ENCODE data around the gene LNPEP. TPM values are rescaled to one million over a fixed set of nuclear protein-coding genes. Genes with fewer than 3 reads are reported as not detected.

LNPEP gene
- total and polyA plus RNA-seq, 2 of the 4 experiments (the other 2 are of a cell fraction) = 3.6 to 27.4 TPM

GRCh38 chr5:96977228-96977627 is 41.3 kb downstream of the LNPEP start:
- dilution Hi-C loops (cut with HindIII; ENCODE audit: low sequenced_read_pairs, unreplicated experiment) (no loop called here), in situ Hi-C loops (cut with MboI; ENCODE audit: low sequenced_read_pairs) (no loop called here), intact Hi-C loops (cut with micrococcal nuclease) (no loop called here)
- Histone ChIP-seq H3K4ac (ENCODE audit: low read depth, low read length) (no peak overlapping the region; the same call in 1 of the 2 replicates), H3K36me3 (ENCODE audit: control insufficient read depth, insufficient read depth, low read length) (peaks cover 4% of the 10 kb centered on the region), H3K4me3 (ENCODE audit: insufficient read depth, low read depth, low read length) (no peak overlapping the region), H4K20me1 (ENCODE audit: insufficient read depth, low read length) (peaks cover 16% of the 10 kb centered on the region; the same call in 1 of the 2 replicates), H3K23ac (ENCODE audit: low read depth, low read length) (no peak overlapping the region), H4K91ac (ENCODE audit: insufficient read depth, low read depth, low read length) (no peak overlapping the region), H2BK15ac (ENCODE audit: low read depth, low read length) (no peak overlapping the region), H3K56ac (ENCODE audit: extremely low read depth, insufficient read depth, low read length) (no peak overlapping the region), H2AK9ac (replicated peaks; ENCODE audit: low read depth, low read length, poor library complexity) (no peak overlapping the region), H3K18ac (ENCODE audit: low read depth, low read length) (no peak overlapping the region), H4K5ac (ENCODE audit: low read depth, low read length) (no peak overlapping the region), H3K27ac (ENCODE audit: insufficient read depth, low read length) (no peak overlapping the region), H3K9ac (ENCODE audit: low read depth, low read length) (no peak overlapping the region), H4K8ac (ENCODE audit: low read depth in 2 of 2, low read length in 2 of 2) (no peak overlapping the region), H2BK120ac (ENCODE audit: low read depth, low read length) (peak overlapping the region; percentile 22; the same call in 1 of the 2 replicates), H2BK5ac (ENCODE audit: low read depth, low read length, poor library complexity, severe bottlenecking) (no peak overlapping the region), H3K14ac (replicated peaks; ENCODE audit: low read depth, low read length) (no peak overlapping the region), H3K4me2 (ENCODE audit: low read depth, low read length) (no peak overlapping the region), H3K79me1 (ENCODE audit: low read depth in 1 of 2, low read length in 2 of 2) (peaks cover 26 to 28% of the 10 kb centered on the region in 2 experiments), H3K9me3 (ENCODE audit: control insufficient read depth, insufficient read depth, low read length) (no peaks in the 10 kb centered on the region), H3K4me1 (ENCODE audit: control insufficient read depth, insufficient read depth, low read length) (peaks cover 11% of the 10 kb centered on the region), H3K27me3 (ENCODE audit: control insufficient read depth, insufficient read depth, low read length) (no peaks in the 10 kb centered on the region; the same call in 1 of the 2 replicates), H3K9me1 (ENCODE audit: insufficient read depth, low read length) (peaks cover 19% of the 10 kb centered on the region), H2BK20ac (ENCODE audit: low read depth, low read length) (peak overlapping the region; percentile 40; the same call in 1 of the 2 replicates), H2AFZ (replicated peaks; ENCODE audit: low read length, poor library complexity) (no peak overlapping the region), H2AK5ac (ENCODE audit: low read depth, low read length) (no peak overlapping the region)
- no peak for DNase-seq
- POLR2A ChIA-PET (ENCODE audit: unreplicated experiment) = interaction anchor here (0.6 kb wide), 1 partner anchor 131 kb away, joined by 11 read pairs; no protein-coding TSS in a partner anchor
- no peak for ATAC-seq (ENCODE audit: low read depth)
- TF ChIP-seq RAD21 (IDR thresholded peaks at IDR 0.05; ENCODE audit: low read length) (no peak), USF2 (IDR thresholded peaks at IDR 0.05; ENCODE audit: low read depth, low read length) (no peak), MXI1 (IDR thresholded peaks at IDR 0.05; ENCODE audit: borderline replicate concordance, low read depth, low read length) (no peak), MAZ (IDR thresholded peaks at IDR 0.05; ENCODE audit: borderline replicate concordance, low read depth, low read length) (no peak), RFX5 (IDR thresholded peaks at IDR 0.05; ENCODE audit: low read depth, low read length) (no peak), CHD1 (IDR thresholded peaks at IDR 0.05; ENCODE audit: low read depth, low read length) (no peak), ELK1 (IDR thresholded peaks at IDR 0.05; ENCODE audit: borderline replicate concordance, low read depth, low read length) (no peak), CEBPB (IDR thresholded peaks at IDR 0.05; ENCODE audit: low read depth, low read length) (no peak), MAFK (IDR thresholded peaks at IDR 0.05; ENCODE audit: low read depth, low read length) (no peak), CTCF (conservative IDR thresholded peaks at IDR 0.05; ENCODE audit: low read depth, low read length) (no peak), RCOR1 (IDR thresholded peaks at IDR 0.05; ENCODE audit: insufficient replicate concordance, low read length) (no peak), POLR2A (IDR thresholded peaks at IDR 0.05; ENCODE audit: low read depth, low read length) (no peak), FOS (IDR thresholded peaks at IDR 0.05; ENCODE audit: low read depth, low read length) (no peak), BHLHE40 (IDR thresholded peaks at IDR 0.05; ENCODE audit: low read depth, low read length) (no peak), SMC3 (IDR thresholded peaks at IDR 0.05; ENCODE audit: low read depth, low read length) (no peak), NFE2L2 (IDR thresholded peaks at IDR 0.05; ENCODE audit: low read depth, low read length) (no peak)
- no TSS peak for BruUV-seq (replicated peaks)
- WGBS, 2 experiments (ENCODE audit: extremely low coverage in 2 of 2, insufficient read length in 1 of 2) = 91% methylated on average over 1 of the region's 6 CpGs; no CpG with 5 or more reads in 1 of the 2 experiments
- CTCF ChIA-PET = interaction anchor here (1.0 to 2.1 kb wide), 3 partner anchors 8 to 108 kb away, joined by 4 to 8 read pairs (median 4); no protein-coding TSS in a partner anchor
